HG03439 (cell line): Measurements from ENCODE around the gene TAS2R3.
"Not testable (repeated sequence)": the region's sequence is repeated elsewhere in the genome, so short reads cannot be mapped to it uniquely, and the experiment has no call there.

Experiments
- ATAC-seq: cut with Tn5 transposase; IDR thresholded peaks from one replicate; pipeline ENCODE4 v1.9.1; 2021; ENCODE audit warnings: mild to moderate bottlenecking, moderate library complexity; ENCODE audit not compliant: unreplicated experiment

Gene TAS2R3, protein sequence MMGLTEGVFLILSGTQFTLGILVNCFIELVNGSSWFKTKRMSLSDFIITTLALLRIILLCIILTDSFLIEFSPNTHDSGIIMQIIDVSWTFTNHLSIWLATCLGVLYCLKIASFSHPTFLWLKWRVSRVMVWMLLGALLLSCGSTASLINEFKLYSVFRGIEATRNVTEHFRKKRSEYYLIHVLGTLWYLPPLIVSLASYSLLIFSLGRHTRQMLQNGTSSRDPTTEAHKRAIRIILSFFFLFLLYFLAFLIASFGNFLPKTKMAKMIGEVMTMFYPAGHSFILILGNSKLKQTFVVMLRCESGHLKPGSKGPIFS

DNA sequence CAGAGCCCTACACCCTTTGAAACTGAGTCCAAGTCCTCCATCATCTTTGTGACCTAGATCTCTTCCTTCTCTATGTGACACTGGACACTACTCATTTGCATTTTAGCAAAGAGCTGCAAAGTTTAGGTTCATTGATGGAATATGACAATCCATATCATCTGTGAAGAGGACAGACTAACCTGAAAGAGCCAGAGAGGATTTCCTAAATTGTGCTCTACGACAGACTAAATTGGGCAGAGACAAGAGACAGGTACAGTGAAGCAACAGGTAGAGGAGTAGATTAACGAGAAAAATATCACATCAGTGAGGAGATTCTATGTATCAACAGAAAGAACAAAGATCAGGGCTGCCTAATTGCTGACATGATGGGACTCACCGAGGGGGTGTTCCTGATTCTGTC lies at the start of gene TAS2R3:
TAS2R3 (plus strand) TSS at position 301 of the 400 bp plus-strand sequence; CDS start at position 363, 62 bp downstream.
- ATAC-seq, result no peak

DNA sequence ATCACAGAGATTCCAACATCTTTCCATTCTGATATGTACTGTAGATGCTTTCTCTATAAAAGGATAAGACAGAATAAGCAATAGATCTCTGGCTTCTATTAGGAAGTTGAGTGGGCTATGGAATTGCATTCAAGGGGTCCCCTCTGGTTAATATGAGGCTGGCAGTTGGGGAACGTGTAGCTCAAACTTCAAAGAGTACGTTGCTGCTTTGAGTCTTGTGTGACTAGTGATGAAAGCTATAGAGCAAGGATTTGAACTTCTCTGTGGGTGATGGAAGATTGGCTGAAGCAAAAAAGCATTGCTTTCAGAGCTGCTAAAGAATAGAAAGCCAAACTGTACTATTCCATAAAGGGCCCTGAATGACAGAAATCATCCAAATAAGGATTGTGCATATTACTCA lies 49.3 kb upstream of the TAS2R3 start:
- no peak for ATAC-seq

DNA sequence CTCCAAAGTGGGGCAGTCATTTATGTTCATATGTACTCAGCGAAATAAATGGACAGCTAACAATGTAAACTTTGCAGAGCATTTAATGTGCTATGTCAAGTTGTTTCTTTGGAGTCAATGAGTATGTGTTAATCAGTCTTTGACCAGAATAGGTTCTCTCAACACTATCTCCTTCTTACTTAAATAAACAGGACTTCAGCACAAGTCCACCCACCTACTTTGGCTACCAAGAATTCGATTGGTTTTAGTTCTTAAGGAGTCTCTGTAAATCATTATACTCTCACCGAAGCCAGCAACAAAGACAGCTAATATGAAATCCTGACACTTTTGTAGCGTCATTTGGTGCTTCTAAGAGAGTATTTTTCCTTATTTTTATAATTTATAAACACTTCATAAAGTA lies 48.9 kb upstream of the TAS2R3 start:
- no peak for ATAC-seq

DNA sequence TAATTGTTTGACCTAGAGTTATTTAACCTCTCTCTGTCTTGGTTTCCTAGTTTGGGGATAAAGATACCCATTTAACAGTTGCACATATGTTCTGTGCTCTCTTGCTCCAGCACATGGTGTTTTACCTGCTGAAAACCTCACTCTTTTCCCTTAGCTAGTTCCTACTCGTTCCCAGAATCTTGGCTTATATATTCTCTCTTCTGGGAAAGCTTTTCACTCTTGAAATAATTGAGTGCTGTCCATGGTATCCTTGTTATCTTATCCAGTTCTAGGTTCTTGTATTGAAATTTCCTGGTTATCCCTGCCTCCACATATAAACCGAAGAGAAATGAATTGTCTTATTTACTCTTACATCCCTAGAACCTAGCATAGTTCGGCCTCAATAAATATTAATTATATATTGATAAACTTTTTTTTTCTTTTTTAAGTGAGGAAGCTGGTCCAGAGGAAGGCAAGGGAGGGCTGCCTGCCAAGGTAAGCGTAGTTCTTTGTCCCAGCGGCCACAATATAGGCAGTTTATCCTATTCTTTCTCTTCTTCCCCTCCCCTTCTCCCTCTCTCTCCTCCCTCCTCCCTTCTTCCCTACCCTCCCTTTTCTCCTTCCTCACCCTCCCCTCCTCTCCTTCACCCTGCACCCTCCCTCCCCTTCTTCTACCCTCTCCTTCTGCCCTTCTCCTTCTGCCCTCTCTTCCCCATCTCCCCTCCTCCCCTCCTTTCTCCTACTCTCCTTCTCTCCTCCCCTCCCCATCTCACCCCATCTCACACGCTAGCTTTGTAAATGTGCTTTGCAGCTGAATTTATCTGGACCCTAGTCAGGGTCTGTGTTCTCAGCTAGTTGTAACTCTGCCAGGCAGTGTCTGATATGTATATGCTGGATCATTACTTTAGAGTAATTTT lies 47.9 kb upstream of the TAS2R3 start:
- ATAC-seq, result no peak

DNA sequence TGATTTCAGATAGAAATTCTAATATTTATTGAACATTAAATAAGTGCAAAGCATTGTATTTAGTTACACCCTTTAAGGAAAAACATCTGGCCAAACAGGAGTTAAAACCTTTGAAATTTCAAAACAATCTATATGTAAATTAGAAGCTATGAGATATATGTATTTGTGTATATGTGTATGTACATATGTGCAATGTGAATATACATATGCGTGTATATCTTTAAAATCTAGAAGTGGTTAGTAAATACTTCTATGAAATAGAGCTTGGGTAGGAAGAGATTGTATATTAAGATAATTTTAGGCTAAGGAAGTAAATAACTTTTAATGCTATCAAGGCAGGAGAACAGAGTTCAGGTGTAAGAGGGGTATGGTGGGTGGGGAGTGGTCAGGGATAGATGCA lies 46.4 kb upstream of the TAS2R3 start:
- no peak for ATAC-seq

DNA sequence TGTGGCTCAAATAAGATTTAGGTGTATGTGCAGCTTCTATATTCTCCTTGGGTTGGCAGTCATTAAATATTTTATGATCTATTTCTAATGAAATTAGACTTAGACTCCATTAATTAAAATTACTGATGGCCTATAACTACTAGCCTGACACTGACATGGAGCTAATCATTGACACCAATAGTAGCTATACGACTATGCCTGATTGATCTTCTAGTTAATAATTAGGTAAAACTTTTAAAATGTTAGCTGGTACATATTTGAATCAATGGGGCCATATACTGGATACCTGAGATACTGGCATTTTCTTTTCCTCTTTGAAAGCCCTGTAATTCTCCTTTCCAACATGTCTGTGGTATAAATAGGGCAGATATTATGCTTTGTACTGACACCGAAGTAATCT lies 41.4 kb upstream of the TAS2R3 start:
- no peak for ATAC-seq

DNA sequence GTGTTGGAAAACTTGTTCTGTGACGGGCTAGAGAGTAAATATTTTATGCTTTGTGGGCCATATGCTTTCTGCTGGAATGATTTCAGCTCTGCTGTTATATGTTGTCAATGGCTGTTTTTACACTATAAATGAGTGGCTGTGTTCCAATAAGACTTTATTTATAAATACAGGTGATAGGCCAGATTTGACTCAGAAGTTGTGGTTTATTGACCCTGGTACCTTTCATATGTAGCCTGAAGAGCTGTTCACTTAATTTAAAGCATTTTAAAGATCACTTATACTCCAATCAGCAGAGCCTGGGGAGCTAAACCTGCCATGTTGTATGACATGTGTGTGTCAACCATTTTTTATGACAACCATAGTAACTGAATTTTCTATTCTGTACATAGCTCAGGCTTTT lies 34.9 kb upstream of the TAS2R3 start:
- no peak for ATAC-seq

DNA sequence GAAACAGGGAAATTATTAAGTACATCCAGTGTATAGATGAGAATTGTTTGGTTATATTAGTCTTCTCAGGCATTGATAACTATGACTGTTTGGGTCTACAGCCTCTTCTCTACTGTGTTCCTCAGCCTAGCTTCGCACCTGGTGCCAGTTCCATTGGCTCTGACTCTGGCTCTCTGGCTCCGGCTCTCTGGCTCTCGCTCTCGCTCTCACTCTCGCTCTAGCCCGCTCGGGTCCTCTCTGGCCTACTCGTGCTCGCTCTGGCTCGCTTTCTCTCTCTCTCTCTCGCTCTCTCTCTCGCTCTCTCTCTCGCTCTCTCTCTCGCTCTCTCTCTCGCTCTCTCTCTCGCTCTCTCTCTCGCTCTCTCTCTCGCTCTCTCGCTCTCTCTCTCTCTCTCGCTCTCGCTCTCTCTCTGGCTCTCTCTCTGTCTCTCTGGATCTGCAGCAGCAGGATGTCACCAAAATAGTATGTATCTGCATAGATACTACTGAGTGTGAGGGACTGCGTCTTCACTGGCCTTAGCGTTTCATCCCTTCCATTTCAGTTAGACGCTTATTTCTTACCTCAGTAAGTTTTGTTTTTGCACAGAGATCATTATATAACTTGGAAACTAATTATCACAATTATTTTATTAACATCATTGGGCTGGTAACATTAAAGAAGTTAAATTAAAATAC lies 32.3 kb upstream of the TAS2R3 start:
- ATAC-seq, result no peak

DNA sequence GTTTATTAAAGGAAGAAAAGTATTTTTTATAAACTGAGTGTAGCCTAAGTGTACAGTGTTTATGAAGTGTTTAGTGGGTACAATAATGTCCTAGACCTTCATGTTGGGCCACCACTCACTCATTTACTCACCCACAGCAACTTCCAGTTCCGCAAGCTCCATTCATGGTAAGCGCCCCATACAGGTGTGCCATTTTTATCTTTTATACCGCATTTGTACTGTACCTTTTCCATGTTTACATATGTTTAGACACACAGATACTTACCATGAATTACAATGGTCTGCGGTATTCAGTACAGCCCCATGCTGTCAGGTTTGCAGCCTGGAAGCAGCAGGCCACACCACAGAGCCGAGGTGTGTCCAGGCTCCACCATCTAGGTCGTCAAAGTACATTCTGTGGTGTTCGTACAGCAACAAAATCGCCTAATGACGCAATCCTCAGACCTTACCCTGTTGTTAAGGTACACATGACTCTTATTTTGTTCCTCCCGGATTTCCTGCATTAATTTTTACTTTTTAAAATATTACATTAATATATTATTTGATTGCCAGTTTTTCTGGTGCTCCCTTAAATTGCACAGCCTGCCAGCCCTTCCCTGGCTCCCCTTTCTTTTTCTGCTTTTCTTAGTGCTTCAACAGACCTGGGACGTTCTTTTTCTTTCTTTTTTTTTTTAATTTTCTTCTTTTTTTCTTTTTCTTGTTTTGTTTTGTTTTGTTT lies 26.6 kb upstream of the TAS2R3 start:
- ATAC-seq, result no peak

DNA sequence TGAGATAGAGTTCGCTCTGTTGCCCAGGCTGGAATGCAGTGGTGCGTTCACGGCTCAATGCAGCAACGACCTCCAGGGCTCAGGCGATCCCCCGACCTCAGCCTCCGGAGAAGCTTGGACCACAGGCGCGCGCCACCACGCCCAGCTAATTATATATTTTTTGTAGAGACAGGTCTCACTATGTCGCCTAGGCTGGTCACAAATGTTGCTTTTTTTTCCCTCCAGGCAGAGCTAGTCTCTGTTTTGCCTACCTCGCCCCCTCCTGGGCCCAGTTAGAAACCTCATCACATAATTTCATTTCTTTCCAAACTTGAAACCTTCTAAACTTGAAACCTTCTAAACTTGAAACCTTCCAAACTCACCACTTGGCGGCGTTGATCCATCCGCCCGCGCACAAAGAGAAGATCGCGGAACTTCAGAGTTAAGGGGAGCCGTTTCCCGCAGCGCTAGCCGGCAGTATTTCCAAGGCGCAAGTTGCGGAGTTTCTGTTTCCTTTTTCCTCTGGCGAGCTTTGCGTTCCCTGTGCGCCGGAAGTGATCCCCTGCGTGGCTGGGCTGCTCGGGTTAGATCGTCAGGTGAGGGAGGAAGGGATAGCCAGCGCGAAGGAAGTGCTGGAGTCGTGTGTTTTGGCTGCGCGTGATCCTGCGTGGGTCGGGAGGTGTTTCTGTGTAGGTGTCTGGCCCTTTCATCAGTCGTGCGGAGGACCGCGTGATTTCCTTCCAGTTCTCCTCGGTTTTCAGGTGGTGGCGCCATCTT lies 25.9 kb upstream of the TAS2R3 start, which contains the start of gene SSBP1:
SSBP1 (plus strand) TSS at position 523 of the 756 bp plus-strand sequence. CDS start 809 bp downstream, outside the sequence.
- peak; percentile 94 for ATAC-seq

DNA sequence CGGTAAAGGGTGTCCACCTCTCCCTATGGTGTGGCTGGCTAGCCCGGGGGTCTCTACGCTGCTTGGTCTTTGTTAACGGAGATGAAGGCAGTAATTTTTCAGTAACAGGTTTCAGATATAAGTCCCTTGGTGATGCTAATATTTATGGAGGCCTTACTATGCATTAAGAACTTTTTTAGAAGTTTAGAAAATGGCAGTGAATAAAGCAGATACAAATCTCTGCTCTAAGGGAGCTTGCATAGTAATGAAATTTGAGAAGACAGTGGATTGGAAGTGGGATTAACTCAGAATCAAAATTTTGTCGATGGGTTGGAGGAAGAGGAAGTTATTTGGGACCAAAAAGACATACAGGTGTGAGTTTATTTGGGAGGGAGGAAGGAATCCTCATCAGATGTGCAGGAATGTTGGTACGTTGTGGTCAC lies 25.3 kb upstream of the TAS2R3 start:
- ATAC-seq, result peak; percentile 39

DNA sequence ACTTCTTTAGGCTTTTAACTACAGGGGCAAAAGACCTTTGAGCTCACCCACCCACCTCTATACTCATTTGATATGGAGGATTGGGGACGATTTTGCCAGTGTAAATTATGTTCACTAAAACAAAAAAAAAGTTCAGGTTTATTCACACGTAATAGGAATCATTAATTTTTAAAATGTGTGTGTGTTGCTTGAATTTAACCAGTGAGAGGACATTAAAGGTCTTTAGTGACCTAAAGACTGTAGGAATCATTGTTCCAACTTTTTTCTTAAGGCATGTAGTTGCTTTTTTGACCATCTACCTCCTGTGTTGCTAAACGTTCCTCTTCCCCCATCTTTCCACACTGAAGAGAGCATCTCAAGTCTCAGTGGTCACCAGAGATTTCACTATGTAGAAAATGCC lies 24.6 kb upstream of the TAS2R3 start:
- ATAC-seq, result no peak

DNA sequence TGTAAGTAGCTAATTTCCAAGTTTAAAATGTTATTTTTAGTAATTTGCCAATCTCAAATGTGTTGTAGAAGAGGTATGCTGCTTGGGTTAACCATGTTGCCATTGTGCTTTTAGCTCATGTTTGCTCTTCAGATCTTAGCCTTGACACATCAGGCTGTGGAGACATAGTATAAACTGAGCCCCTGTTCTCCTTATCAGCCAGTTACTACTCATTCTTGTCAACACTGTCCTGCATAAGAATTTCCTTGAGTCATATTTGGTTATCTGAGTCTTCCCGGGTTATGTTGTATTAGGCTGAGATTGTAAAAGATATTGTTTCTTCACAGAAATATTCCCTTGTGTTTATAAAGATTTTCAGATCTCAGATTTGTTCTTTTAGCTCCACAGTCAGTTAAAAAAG lies 21.7 kb upstream of the TAS2R3 start:
- ATAC-seq, result no peak

DNA sequence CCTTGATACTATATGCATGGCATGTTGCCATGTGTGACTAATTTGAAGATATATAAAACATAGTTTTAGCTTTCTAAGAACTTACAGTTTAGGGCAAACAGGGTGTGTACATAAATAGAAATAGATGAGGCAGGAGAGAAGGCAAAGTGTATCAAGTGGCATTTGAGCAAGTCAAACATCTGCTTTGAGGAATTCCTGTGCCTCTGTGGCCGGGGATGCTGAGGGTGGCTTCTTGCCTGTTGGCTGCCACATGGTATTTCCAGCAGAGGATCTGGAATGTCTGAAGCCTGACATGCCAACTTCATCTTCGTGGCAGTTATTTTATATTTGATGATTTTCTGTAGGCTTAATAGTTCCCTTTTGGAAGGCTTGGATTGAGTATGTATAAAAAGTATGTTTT lies 19.8 kb upstream of the TAS2R3 start:
- ATAC-seq, result no peak

DNA sequence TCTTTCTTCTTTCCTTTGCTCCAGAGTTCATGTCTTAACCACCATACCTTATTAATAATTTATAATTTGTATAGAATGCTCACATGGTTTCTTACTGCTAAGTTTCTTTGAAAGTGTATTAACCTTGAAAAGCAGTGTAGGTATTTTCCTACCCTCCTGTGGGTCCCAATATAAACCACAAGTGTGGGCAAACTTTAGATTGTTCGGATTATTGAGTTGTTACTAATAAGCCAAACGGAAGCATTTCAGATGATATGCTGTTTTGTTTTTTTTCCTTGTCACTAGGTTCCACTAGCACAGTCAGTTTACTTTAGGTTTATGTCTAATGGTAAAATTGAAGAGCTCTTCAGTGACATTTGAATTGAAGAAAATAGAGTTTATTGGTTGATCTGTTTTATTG lies 15.5 kb upstream of the TAS2R3 start:
- no peak for ATAC-seq

DNA sequence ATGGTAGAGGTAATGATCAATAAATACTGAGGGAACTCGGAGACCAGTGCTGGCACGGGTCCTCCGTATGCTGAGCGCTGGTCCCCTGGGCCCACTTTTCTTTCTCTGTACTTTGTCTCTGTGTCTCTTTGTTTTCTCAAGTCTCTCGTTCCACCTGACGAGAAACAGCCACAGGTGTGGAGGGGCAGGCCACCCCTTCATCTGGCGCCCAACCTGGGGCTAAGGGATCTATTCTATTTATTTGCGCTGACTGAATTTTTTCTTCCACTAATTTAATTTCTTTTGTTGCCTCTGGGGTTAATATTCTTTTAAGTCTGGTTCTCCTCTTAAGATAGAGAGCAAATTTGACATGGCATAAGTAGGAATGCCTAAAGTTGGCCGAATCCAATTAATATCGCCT lies 12.0 kb upstream of the TAS2R3 start:
- ATAC-seq, result not testable (repeated sequence)

DNA sequence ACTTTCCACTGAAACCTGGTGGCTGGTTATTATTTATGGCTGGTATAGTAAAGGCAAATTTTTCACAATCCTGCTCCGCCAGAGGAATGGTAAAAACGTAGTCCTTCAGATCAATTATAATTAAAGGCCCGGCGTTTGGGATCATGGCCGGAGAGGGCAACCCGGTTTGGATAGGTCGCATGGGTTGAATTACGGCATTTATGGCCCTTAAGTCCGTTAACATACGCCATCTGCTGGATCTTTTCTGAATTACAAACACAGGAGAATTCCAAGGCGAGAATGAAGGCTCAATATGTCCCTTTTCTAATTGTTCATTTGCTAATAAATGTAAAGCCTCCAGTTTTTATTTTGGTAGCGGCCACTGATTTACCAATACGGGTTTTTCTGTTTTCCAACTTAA lies 11.3 kb upstream of the TAS2R3 start:
- no peak for ATAC-seq

DNA sequence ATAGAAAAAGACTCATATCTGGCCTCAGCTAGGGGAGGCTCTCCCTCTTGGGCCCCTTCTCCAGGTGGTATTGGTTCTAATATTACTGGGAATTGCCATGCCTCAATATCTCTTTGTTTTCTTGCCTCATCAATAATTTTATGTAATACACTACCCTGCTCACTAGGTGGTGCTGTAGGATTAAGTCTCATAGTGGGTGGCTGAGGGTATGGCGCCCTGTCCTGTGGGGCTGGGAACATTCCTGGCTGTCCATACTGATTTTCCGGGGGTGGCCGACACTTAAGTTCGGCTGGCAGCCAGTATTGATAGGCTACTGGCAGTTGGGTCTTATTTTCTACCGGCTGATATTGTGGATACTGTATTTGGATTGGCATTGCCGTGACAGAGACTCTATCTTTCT lies 9.0 kb upstream of the TAS2R3 start:
- ATAC-seq, result no peak

DNA sequence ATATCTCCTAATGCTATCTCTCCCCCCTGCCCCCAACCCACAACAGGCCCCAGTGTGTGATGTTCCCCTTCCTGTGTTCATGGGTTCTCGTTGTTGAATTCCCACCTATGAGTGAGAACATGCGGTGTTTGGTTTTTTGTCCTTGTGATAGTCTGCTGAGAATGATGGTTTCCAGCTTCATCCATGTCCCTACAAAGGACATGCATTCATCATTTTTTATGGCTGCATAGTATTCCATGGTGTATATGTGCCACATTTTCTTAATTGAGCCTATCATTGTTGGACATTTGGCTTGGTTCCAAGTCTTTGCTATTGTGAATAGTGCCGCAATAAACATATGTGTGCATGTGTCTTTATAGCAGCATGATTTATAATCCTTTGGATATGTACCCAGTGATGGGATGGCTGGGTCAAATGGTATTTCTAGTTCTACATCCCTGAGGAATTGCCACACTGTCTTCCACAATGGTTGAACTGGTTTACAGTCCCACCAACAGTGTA lies 6.2 kb downstream of the TAS2R3 start:
- not testable (repeated sequence) for ATAC-seq

DNA sequence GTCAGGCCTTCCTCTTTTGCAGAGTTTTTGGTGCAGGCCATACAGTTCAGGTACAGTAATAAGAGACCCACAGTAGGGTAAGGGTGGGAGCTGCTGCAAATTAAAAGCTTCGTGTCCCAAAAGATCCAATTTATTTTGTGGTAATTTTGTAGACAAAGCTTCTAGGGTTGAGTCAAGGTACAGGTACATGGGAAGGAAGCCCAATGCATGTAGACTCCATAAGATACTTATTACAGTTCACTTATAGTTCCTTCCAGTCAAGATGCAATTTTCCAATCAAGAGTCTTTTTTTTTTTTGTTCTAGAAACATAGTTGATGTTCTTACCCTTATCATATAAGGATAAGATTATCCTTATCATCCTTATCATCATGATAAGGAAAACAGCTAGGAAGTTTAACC lies 12.5 kb downstream of the TAS2R3 start, which contains the start of gene TAS2R4:
TAS2R4 (plus strand) TSS at position 301 of the 400 bp plus-strand sequence. CDS start 1,815 bp downstream, outside the sequence.
- no peak for ATAC-seq
